ENCODE data around the gene MICA.

MICA gene

DNA sequence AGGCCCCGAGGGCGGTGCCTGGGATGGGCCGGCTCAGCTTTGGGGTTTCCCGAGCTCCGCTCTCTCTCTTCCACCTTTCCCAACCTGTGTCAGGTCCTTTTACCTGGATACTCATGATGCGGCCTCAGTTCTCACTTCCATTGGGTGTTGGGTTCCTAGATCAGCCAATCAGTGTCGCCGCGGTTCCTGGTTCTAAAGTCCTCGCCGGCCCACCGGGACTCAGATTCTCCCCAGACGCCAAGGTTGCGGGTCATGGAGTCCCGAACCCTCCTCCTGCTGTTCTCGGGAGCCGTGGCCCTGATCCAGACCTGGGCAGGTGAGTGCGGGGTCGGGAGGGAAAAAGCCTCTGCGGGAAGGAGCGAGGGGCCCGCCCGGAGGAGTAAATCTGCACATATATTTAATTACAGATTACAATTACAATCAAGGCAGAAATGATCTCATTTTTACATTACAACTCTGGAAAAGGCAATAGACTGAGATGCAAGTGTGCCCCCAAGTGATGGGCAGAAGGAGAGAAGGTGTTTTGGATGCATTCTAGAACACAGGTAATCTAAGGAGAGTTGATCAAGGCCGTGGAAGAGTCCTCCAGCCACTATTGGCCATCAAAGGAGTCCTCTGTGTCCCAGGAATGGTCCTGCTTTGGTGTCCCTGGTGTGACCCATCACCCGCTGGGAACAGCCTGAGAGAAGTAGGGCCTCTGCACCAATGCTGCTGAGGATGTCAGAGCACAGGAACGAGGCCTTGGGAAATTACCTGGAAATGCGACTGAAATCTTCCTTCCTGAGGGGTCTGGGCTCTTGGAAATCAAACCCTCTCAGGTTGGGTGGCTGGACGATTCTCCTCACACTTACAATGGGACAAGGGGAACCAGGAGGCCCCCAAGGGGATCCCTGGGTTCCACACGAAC, 59.8 kb downstream of the MICA start:
- DNase-seq (ENCODE audit: low read depth in 2 of 2) = peak; percentile 73 to 82
- H3K4me3 ChIP-seq (replicated peaks in 1 of 2; ENCODE audit: low read depth in 2 of 2, low read length in 2 of 2) = peak overlapping the region in 1 of 2 donors; percentile 35
- no peak for TF ChIP-seq CTCF (IDR thresholded peaks at IDR 0.05; ENCODE audit: low read depth, low read length)

DNA sequence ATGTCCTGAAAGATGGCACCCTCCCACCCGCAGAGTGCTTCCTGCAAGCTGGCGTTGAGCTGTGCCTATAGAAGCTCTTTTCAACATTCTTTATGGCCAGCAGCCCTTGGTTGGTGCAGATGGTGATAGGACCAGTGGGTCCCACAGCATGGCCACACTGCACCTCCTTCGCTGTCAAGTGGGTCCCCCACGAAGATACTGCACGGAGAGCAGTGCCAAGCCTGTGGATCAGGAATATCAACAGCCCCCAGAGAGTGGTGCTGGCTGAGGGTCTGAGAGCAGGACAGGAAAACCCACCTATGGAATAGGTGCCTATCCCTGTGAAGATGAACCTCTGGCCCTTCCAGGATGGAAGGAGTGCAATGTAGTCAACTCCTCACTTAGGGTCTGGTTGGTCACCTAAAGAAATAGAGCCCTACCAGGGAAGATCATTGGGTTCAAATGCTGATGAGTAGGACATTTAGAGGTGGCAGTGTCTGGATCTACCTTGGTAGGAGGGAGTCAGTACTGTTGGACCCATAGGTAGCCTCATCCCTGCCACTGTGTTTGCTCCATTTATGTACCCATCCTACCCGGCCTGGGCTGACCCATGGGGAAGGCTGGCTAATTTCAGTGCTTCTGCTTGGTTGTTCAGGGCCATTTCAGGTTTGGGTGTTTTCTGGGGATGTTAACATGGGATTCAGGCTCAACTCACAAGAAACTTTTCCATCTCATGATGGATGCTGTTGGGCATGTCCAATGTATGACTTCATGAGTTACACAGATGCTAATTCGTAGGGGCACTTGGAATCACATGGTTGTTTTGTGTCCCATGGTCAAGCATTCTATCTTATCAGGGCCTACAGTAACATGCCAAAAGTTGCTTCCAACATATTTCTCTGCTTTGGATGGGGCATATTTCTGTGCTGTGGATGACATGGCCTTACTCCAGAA, 61.1 kb downstream of the MICA start:
- DNase-seq (ENCODE audit: low read depth in 2 of 2) = no peak
- no peak for TF ChIP-seq CTCF (IDR thresholded peaks at IDR 0.05; ENCODE audit: low read depth, low read length)
- no peak overlapping the region for H3K4me3 ChIP-seq (replicated peaks in 1 of 2; ENCODE audit: low read depth in 2 of 2, low read length in 2 of 2)
